Inflammatory macrophage treated with lipopolysaccharide for 4 hours (primary cell): ENCODE results near the gene KMT2B.

ENCODE experiments used
- DNase-seq: peaks from one replicate; pipeline ENCODE4 v3.0.0-alpha.2; 2020

The KMT2B gene

GRCh38 chr19:35742121-35742724 lies 24.4 kb downstream of the KMT2B start, which contains the start of gene IGFLR1:
Gene IGFLR1, minus strand, starts transcription at chr19:35742452. Its CDS starts 1,272 bp downstream, at chr19:35741180.
- DNase-seq, result peak; percentile 94

GRCh38 chr19:35743640-35744429 lies 26.0 kb downstream of the KMT2B start:
- DNase-seq, result no peak

GRCh38 chr19:35744430-35745327 lies 26.9 kb downstream of the KMT2B start:
- peak; percentile 98 for DNase-seq

GRCh38 chr19:35745328-35746086 lies 27.7 kb downstream of the KMT2B start, which contains the start of the genes PSENEN and U2AF1L4:
Gene PSENEN, plus strand, starts transcription at chr19:35745651. Its CDS starts 280 bp downstream, at chr19:35745931.
Gene U2AF1L4, minus strand, starts transcription at chr19:35745418. Its CDS starts 27 bp downstream, at chr19:35745391.
- peak; percentile 100 for DNase-seq

GRCh38 chr19:35746087-35746462 lies 28.3 kb downstream of the KMT2B start:
- no peak for DNase-seq

DNA sequence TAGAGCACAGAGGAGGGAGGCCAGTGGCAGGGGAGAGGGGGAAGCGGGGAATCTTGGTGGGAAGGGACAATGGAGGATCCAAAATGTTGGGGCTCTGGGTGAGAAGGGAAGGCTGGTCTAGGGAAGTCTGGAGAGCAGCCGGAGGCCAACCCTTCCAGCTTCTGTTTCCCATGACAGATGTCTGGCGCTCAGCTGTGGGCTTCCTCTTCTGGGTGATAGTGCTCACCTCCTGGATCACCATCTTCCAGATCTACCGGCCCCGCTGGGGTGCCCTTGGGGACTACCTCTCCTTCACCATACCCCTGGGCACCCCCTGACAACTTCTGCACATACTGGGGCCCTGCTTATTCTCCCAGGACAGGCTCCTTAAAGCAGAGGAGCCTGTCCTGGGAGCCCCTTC lies 28.7 kb downstream of the KMT2B start:
- DNase-seq, result no peak

DNA sequence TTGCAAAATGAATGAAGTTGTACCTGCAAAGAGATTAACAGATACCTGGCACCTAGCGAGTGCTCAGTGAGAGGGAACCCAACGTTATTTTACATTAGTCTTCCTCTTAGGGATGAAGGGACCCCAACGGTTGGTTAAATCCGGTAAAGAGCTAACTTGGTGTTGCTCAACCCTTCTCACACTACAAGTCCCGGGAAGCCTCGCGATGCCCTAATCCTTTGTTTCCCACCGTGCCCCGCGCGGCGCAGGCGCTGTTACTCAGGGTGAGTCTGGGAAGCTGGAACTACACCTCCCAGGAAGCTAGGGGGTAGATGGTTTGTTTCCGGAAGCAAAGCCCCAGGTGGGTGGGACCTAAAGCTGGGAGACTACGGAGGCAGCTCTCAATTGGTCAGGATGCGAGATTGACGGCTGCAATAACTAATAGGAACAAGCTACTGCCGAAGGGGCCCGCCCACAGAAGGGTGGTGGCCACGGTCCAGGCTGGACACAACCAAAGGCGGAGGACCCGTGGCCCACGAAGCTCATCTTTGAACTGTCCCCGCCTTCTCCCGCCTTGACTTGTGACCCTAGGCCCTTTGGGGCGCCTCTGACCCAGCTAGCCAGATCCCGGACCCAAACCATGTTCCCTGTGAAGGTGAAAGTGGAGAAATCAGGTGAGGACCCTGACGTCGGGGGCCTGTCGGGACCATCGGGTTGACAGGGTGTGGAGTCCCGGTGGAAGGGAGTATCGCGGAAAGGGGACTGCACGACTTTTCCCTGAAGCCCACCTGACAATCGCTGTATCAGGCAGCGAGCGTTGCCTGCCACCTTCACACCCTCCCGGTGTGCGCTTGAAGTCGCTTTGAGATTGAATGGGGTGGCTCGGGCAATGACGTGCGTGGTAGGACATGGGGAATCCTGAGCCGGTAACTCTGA lies 30.6 kb downstream of the KMT2B start, which contains the start of gene LIN37:
TSS of gene LIN37 (plus strand) at position 471 of the 915 bp plus-strand sequence. CDS start at position 620, 149 bp downstream.
- DNase-seq, result peak; percentile 99

- DNase-seq, result no peak
Measured at GRCh38 chr19:35750167-35750566, 32.4 kb downstream of the KMT2B start.

DNA sequence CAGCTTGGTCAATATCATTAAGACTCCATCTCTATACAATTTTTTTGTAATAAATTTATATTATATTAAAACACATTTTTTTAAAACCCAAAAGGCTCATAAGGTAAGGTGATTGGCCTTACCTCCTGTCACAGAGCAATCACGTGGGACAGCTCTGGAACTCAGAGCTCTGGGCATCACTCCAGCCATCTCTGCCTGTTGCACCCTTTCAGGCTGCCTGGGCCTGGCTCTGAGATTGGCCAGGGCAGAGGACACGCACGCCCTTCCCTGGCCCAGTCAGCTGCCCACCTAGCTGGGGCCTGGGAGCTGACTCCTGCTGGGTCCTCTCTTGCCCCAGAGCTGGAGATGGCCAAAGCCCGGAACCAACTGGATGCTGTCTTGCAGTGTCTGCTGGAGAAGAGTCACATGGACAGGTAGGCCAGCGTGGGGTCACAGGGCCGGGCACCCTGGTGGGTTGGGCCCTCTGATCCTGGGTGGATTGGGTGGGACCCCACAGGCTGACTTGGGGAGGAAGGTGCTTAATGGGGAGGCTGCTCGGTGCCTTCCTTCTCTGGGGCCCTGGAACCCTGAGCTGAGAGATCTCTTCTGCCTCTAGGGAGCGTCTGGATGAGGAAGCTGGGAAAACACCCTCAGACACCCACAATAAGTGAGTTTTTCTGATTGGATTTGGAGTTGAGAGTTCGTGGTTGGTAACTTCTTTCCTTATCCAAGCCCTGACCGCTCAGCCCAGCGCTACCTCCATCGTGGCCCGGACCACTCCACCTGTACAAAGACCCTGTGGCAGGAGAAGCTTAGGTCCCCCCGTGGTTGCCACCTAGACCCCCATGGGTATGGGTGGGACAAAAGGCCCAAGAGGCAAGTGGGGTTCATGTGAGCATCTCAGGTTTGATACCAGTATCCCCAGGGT lies 34.3 kb downstream of the KMT2B start:
- DNase-seq, result no peak

- DNase-seq, result no peak
Measured at GRCh38 chr19:35752746-35753350, 35.0 kb downstream of the KMT2B start.

GRCh38 chr19:35753634-35754369 lies 36.0 kb downstream of the KMT2B start:
- no peak for DNase-seq

GRCh38 chr19:35754370-35755130 lies 36.7 kb downstream of the KMT2B start:
- DNase-seq, result no peak

- no peak for DNase-seq
Measured at GRCh38 chr19:35755131-35755549, 37.3 kb downstream of the KMT2B start.

- no peak for DNase-seq
Measured at GRCh38 chr19:35755550-35756376, 38.0 kb downstream of the KMT2B start.

DNA sequence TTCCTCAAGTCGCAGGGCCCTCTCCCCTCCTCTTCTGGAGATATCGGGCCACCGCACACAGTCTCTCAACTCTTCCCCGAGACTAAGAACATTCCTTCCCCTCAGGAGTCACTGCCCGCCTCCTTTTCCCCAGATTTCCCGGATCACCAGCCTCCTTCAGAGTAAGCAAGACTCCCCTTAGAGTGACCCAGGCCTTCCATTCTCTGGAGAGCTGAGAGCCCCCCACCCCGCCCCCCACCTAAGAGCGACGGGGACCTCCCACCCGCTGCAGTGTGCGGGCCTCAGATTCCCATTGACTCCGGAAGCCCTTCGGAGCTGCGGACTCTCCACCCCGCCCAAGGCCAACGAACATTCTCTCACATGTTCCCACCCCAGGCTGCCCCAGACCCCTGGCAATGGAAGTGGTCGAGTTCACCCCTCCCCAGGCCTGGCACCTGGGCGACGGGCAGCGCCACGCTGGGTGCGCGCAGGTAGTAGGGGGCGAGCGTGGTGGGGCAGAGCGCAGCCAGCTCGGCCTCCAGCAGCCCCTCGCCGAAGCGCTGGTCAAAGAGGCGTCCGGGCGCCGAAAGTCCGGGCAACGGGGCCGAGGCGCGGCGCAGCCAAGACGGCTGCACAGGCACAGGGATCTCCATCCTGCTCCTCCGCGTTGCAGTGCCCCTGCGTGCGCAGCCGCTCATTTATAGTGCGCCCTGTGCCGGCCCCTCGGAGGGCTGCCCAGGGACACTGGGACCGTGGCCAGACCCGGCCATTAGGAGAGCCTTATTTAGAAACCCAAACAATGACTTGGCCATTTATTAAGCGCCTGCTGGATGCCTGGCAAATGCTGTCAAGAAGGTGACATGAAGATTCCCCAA lies 38.8 kb downstream of the KMT2B start, which contains the start of gene HSPB6:
TSS of gene HSPB6 (minus strand) at position 653 of the 854 bp plus-strand sequence. CDS start at position 632, 21 bp downstream.
- no peak for DNase-seq

- no peak for DNase-seq
Measured at GRCh38 chr19:35757231-35757748, 39.5 kb downstream of the KMT2B start.
